ENCODE measurements around the gene JARID2. TPM values are rescaled to one million over a fixed set of nuclear protein-coding genes. Genes with fewer than 3 reads are reported as not detected.

JARID2 gene
- total RNA-seq, 2 donors from 2014 or later: 3.6 to 4.6 TPM

DNA sequence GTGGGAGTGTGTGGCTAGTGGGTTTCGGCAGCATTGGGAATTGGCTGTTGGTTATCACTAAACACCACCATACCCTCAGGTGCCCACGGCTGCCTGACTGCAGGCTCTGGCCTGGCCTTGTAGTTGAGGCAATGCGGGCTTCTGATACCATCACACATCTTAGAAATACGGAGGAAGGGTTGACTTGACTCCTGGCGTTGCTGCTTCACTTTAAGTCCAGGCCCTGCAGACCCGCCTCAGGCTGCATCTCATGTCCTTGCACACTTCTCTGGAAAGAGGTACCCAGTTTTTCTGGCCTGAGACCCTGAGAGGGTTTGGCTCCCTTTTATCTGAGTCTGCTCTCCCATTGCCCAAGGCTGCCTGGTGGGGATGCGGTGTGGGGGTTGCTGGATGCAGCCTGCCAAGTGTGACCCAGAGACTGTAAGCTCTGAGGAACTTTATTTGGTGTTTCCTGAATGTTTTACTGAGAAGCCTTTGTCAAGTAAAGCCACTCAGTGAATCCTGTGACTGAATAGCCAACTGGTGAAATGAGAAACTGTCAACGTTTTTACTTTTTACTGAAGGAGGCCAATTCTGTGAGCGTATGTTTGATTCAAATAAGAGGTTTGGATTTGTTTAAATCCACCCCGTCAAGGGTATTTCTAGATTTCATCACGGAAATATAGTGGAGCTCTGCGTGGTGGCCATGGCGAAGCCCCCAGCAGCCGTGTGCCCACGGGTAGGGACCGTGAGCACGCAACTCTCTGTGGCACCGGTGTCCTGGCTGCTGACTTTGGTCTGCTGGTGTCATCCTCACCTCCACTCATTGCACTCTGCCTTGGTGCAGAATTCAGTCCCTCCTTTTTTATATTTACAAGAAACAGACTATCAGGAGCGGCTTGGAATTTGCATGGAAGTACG lies 256.8 kb downstream of the JARID2 start:
- 81 to 89% methylated on average over 19 to 20 of the region's 20 CpGs for WGBS, 2 donors
- H3K9me3 ChIP-seq: no peaks in the 10 kb centered on the region
- H3K27me3 ChIP-seq: no peaks in the 10 kb centered on the region
- intact Hi-C loops (cut with DNase I): no loop called here
- H3K27ac ChIP-seq: no peak overlapping the region
- TF ChIP-seq, protein P1, sequence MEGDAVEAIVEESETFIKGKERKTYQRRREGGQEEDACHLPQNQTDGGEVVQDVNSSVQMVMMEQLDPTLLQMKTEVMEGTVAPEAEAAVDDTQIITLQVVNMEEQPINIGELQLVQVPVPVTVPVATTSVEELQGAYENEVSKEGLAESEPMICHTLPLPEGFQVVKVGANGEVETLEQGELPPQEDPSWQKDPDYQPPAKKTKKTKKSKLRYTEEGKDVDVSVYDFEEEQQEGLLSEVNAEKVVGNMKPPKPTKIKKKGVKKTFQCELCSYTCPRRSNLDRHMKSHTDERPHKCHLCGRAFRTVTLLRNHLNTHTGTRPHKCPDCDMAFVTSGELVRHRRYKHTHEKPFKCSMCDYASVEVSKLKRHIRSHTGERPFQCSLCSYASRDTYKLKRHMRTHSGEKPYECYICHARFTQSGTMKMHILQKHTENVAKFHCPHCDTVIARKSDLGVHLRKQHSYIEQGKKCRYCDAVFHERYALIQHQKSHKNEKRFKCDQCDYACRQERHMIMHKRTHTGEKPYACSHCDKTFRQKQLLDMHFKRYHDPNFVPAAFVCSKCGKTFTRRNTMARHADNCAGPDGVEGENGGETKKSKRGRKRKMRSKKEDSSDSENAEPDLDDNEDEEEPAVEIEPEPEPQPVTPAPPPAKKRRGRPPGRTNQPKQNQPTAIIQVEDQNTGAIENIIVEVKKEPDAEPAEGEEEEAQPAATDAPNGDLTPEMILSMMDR (IDR thresholded peaks at IDR 0.05): no peak
- TF ChIP-seq POLR2A (IDR thresholded peaks at IDR 0.05): no peak
- H3K36me3 ChIP-seq (replicated peaks in 1 of 2; ENCODE audit: insufficient read depth in 1 of 2, low read depth in 2 of 2): no peaks in the 10 kb centered on the region
- no peak overlapping the region for H3K4me3 ChIP-seq
- ATAC-seq: no peak
- peaks cover 19% of the 10 kb centered on the region for H3K4me1 ChIP-seq
- peak in 1 of 4 donors; percentile 6 for DNase-seq

DNA sequence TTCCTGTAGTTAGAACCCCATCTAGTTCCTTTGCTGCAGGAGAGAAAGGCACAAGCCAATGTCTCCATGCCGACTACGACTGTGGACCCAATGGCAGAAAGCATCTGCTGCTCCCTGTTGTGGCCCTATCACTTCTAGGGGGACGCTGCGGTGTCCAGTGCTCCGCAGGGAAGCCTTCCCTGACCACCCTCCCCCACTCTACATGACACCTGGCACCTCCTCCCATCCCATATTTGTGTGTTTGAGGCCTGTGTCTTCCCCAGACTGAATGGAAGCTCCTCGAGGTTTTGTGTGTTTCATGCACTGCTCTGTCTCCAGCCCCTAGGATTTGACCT lies 257.4 kb downstream of the JARID2 start:
- 80 to 90% methylated on average over 6 of the region's 6 CpGs for WGBS, 2 donors
- Histone ChIP-seq H3K36me3 (replicated peaks in 1 of 2; ENCODE audit: insufficient read depth in 1 of 2, low read depth in 2 of 2) (no peaks in the 10 kb centered on the region), H3K4me1 (peaks cover 19% of the 10 kb centered on the region), H3K9me3 (no peaks in the 10 kb centered on the region), H3K4me3 (no peak overlapping the region), H3K27ac (no peak overlapping the region), H3K27me3 (no peaks in the 10 kb centered on the region)
- intact Hi-C loops (cut with DNase I): no loop called here
- DNase-seq (peak in 1 of 4 donors; percentile 2), ATAC-seq (no peak)
- TF ChIP-seq, protein P1 (IDR thresholded peaks at IDR 0.05): no peak
- TF ChIP-seq POLR2A (IDR thresholded peaks at IDR 0.05): no peak

GRCh38 chr6:15504040-15504495 lies 258.2 kb downstream of the JARID2 start:
- no peak for ATAC-seq
- WGBS, 2 donors: 84 to 96% methylated on average over 11 to 12 of the region's 12 CpGs
- Histone ChIP-seq H3K9me3 (no peaks in the 10 kb centered on the region), H3K27me3 (no peaks in the 10 kb centered on the region), H3K36me3 (replicated peaks in 1 of 2; ENCODE audit: insufficient read depth in 1 of 2, low read depth in 2 of 2) (no peaks in the 10 kb centered on the region), H3K4me3 (no peak overlapping the region), H3K27ac (peak overlapping the region in 3 of 4 donors; percentile 41 to 67 (median 55)), H3K4me1 (peaks cover 19% of the 10 kb centered on the region)
- intact Hi-C loops (cut with DNase I): no loop called here
- TF ChIP-seq, protein P1 (IDR thresholded peaks at IDR 0.05): no peak
- no peak for TF ChIP-seq POLR2A (IDR thresholded peaks at IDR 0.05)
- peak in 1 of 4 donors; percentile 16 for DNase-seq

- peak; percentile 71 for ATAC-seq
- DNase-seq: peak; percentile 42 to 64 (median 62)
- no peak for TF ChIP-seq POLR2A (IDR thresholded peaks at IDR 0.05)
- TF ChIP-seq, protein P1 (IDR thresholded peaks at IDR 0.05): peak in 1 of 7 experiments; percentile 14
- Histone ChIP-seq H3K27me3 (no peaks in the 10 kb centered on the region), H3K36me3 (replicated peaks in 1 of 2; ENCODE audit: insufficient read depth in 1 of 2, low read depth in 2 of 2) (no peaks in the 10 kb centered on the region), H3K9me3 (no peaks in the 10 kb centered on the region), H3K4me1 (peaks cover 19% of the 10 kb centered on the region), H3K4me3 (no peak overlapping the region), H3K27ac (peak overlapping the region in 3 of 4 donors; percentile 41 to 67 (median 55))
- intact Hi-C loops (cut with DNase I): no loop called here
- WGBS, 2 donors: 35 to 42% methylated on average over 26 of the region's 26 CpGs
These were observed 258.9 kb downstream of the JARID2 start for GRCh38 chr6:15504581-15505350.
